OCI-LY3 (cell line): ENCODE results near the gene TIGD6.

Experiments
- H2AFZ ChIP-seq: fragments of 200-600, 300-600 bp; shearing (Covaris generic); 2 replicates; pipeline ENCODE4 v1.6.0; 2014; ENCODE audit warnings: antibody characterized with exemption, low read depth, low read length
- H3K27ac ChIP-seq: fragments of 200-600, 300-600 bp; sonication (generic); 2 replicates; pipeline ENCODE4 v1.5.1; 2014; ENCODE audit warnings: mild to moderate bottlenecking, low read length, moderate library complexity, mixed read lengths
- H3K27me3 ChIP-seq: fragments of 200-600, 300-600 bp; sonication (generic); 2 replicates; pipeline ENCODE4 v1.6.1; 2014; ENCODE audit warnings: low read depth, low read length, mixed read lengths
- H3K36me3 ChIP-seq: fragments of 200-600, 300-600 bp; sonication (generic); replicated peaks from 2 replicates; pipeline ENCODE3; 2014; ENCODE audit warnings: low read depth, low read length, mixed read lengths
- H3K4me1 ChIP-seq: fragments of 300-600, 200-600 bp; sonication (generic); 2 replicates; pipeline ENCODE4 v1.6.1; 2014; ENCODE audit warnings: low read length, mixed read lengths
- H3K4me2 ChIP-seq: fragments of 200-600, 300-600 bp; sonication (generic); 2 replicates; pipeline ENCODE4 v1.6.1; 2014; ENCODE audit warnings: low read length, mixed read lengths
- H3K4me3 ChIP-seq: fragments of 300-600, 200-600 bp; sonication (generic); 2 replicates; pipeline ENCODE4 v1.5.1; 2014; ENCODE audit warnings: antibody characterized with exemption, mild to moderate bottlenecking, low read length, moderate library complexity
- H3K79me2 ChIP-seq: fragments of 300-600, 200-600 bp; shearing (Covaris generic); 2 replicates; pipeline ENCODE4 v1.6.1; 2014; ENCODE audit warnings: mild to moderate bottlenecking, low read length, mixed read lengths
- H3K9ac ChIP-seq: fragments of 300-600, 200-600 bp; shearing (Covaris generic); 2 replicates; pipeline ENCODE4 v1.6.0; 2014; ENCODE audit warnings: mild to moderate bottlenecking, low read length, moderate library complexity
- H3K9me3 ChIP-seq: fragments of 200-600, 300-600 bp; shearing (Covaris generic); 2 replicates; pipeline ENCODE4 v1.6.1; 2014; ENCODE audit warnings: low read length, mixed read lengths; ENCODE audit not compliant: insufficient read depth
- H4K20me1 ChIP-seq: fragments of 200-600, 300-600 bp; sonication (generic); 2 replicates; pipeline ENCODE4 v1.6.1; 2016; ENCODE audit warnings: low read length, mixed read lengths; ENCODE audit not compliant: insufficient read depth
- CTCF ChIP-seq: fragments of 200-600, 300-600 bp; sonication (generic); IDR thresholded peaks from 2 replicates; pipeline ENCODE4 v1.5.1; 2014; ENCODE audit warnings: antibody characterized with exemption, low read length, low read depth
- EZH2phosphoT487 ChIP-seq: fragments of 200-600 bp; shearing (Covaris generic); IDR thresholded peaks from 2 replicates; pipeline ENCODE4 v1.6.1; 2018; ENCODE audit warnings: antibody characterized with exemption, mixed run types, low read depth

TIGD6 gene

GRCh38 chr5:150023136-150023535 lies 22.7 kb upstream of the TIGD6 start:
- H3K36me3 ChIP-seq = peaks cover 30% of the 10 kb centered on the region

GRCh38 chr5:150022681-150023080 lies 22.2 kb upstream of the TIGD6 start:
- Histone ChIP-seq H3K27me3 (no peaks in the 10 kb centered on the region), H3K79me2 (no peaks in the 10 kb centered on the region), H4K20me1 (no peaks in the 10 kb centered on the region), H3K4me1 (no peaks in the 10 kb centered on the region), H3K4me3 (no peak overlapping the region), H3K27ac (no peak overlapping the region), H3K9me3 (no peaks in the 10 kb centered on the region), H2AFZ (no peak overlapping the region), H3K36me3 (peaks cover 33% of the 10 kb centered on the region), H3K4me2 (no peak overlapping the region), H3K9ac (no peak overlapping the region)
- TF ChIP-seq EZH2phosphoT487 = no peak
- TF ChIP-seq CTCF = no peak

More at GRCh38 chr5:150023136-150023535, 22.7 kb upstream of the TIGD6 start:
- Histone ChIP-seq H4K20me1 (no peaks in the 10 kb centered on the region), H3K9ac (no peak overlapping the region), H3K4me3 (no peak overlapping the region), H3K79me2 (no peaks in the 10 kb centered on the region), H3K4me1 (no peaks in the 10 kb centered on the region), H3K9me3 (no peaks in the 10 kb centered on the region), H2AFZ (no peak overlapping the region), H3K27me3 (no peaks in the 10 kb centered on the region), H3K4me2 (no peak overlapping the region), H3K27ac (no peak overlapping the region)
- TF ChIP-seq EZH2phosphoT487 (no peak), CTCF (no peak)

GRCh38 chr5:150022158-150022531 lies 21.7 kb upstream of the TIGD6 start:
- Histone ChIP-seq H3K4me1 (no peaks in the 10 kb centered on the region), H3K9me3 (no peaks in the 10 kb centered on the region), H3K9ac (no peak overlapping the region)

GRCh38 chr5:150021491-150022157 lies 21.2 kb upstream of the TIGD6 start:
- no peaks in the 10 kb centered on the region for H4K20me1 ChIP-seq
- H3K36me3 ChIP-seq = peaks cover 44% of the 10 kb centered on the region
- TF ChIP-seq CTCF (no peak), EZH2phosphoT487 (no peak)
- no peaks in the 10 kb centered on the region for H3K27me3 ChIP-seq
- H3K27ac ChIP-seq = no peak overlapping the region
- H3K4me2 ChIP-seq = no peak overlapping the region
- H3K9ac ChIP-seq = no peak overlapping the region
- H2AFZ ChIP-seq = no peak overlapping the region
- no peaks in the 10 kb centered on the region for H3K9me3 ChIP-seq
- no peaks in the 10 kb centered on the region for H3K4me1 ChIP-seq
- no peak overlapping the region for H3K4me3 ChIP-seq
- no peaks in the 10 kb centered on the region for H3K79me2 ChIP-seq

More at GRCh38 chr5:150022158-150022531, 21.7 kb upstream of the TIGD6 start:
- no peaks in the 10 kb centered on the region for H3K79me2 ChIP-seq
- H4K20me1 ChIP-seq = no peaks in the 10 kb centered on the region
- no peak for TF ChIP-seq CTCF
- no peak for TF ChIP-seq EZH2phosphoT487
- H3K27me3 ChIP-seq = no peaks in the 10 kb centered on the region
- no peak overlapping the region for H3K27ac ChIP-seq
- H2AFZ ChIP-seq = no peak overlapping the region
- H3K4me2 ChIP-seq = no peak overlapping the region
- H3K4me3 ChIP-seq = no peak overlapping the region
- peaks cover 38% of the 10 kb centered on the region for H3K36me3 ChIP-seq
